Regular cardiac myocyte (primary cell): ENCODE measurements around the gene ZNF518A. TPM values are rescaled to one million over a fixed set of nuclear protein-coding genes. Genes with fewer than 3 reads are reported as not detected.

Experiments
- total RNA-seq: library from RNA; depleted of rRNA; stranded (reverse); fragments of >200 nt; gene quantifications from 2 replicates; pipeline ENCODE4 v1.2.3, GENCODE V29; 2014

Gene ZNF518A
- 9.6 and 10.2 TPM in 2 replicates for total RNA-seq

GRCh38 chr10:96129387-96130325 is at the start of gene ZNF518A:
Gene ZNF518A (plus strand): TSS chr10:96130297. CDS start chr10:96156323, 26,026 bp downstream.

Other genes with a start within 250 kb of the ZNF518A start
- gene CC2D2B, start 222.3 kb upstream of the ZNF518A start, total RNA-seq = under 0.01 and 0.19 TPM in 2 replicates
- gene CCNJ, start 86.7 kb upstream of the ZNF518A start, total RNA-seq = 2.8 and 6.1 TPM in 2 replicates
- 0.28 TPM in 1 of 2 replicates, not detected in the other for gene BLNK, start 141.3 kb downstream of the ZNF518A start, total RNA-seq
- not detected in 2 replicates for gene DNTT, start 174.1 kb downstream of the ZNF518A start, total RNA-seq
- not detected in 2 replicates for gene OPALIN, start 228.7 kb downstream of the ZNF518A start, total RNA-seq